ENCODE measurements around the gene CHID1. TPM values are rescaled to one million over a fixed set of nuclear protein-coding genes. Genes with fewer than 3 reads are reported as not detected.
A peak's percentile ranks its signal among the peaks of the same experiment; 100 is the strongest.

CHID1 gene
- total and polyA plus RNA-seq, 4 donors, result 41.7 to 92.2 (median 48.8) TPM

GRCh38 chr11:951507-951906 is 40.9 kb upstream of the CHID1 start:
- no peak for TF ChIP-seq CTCF (IDR thresholded peaks at IDR 0.05; ENCODE audit: control extremely low read depth, extremely low read depth)
- peaks cover 0 to 3% (median 3%) of the 10 kb centered on the region in 4 donors for H3K36me3 ChIP-seq (ENCODE audit: control insufficient read depth in 4 of 4, insufficient read depth in 4 of 4, low read length in 4 of 4)
- peaks cover 0 to 17% (median 3%) of the 10 kb centered on the region in 5 donors for H3K4me1 ChIP-seq (ENCODE audit: control insufficient read depth in 5 of 5, insufficient read depth in 5 of 5, low read length in 5 of 5)
- WGBS, 2 donors, result 91 to 96% methylated on average over 9 of the region's 9 CpGs
- no peaks in the 10 kb centered on the region for H3K9me3 ChIP-seq (ENCODE audit: control insufficient read depth in 4 of 4, insufficient read depth in 3 of 4, low read length in 3 of 4)
- peak overlapping the region in 1 of 2 donors; percentile 45 for H3K27ac ChIP-seq (ENCODE audit: low read depth in 1 of 2, low read length in 1 of 2)
- H3K9ac ChIP-seq (ENCODE audit: insufficient read depth in 1 of 2, low read length in 2 of 2), result peak overlapping the region in 1 of 2 donors; percentile 13
- ATAC-seq (ENCODE audit: insufficient read depth, low FRiP score) (no peak), DNase-seq (no peak)
- no peak overlapping the region for H3K4me3 ChIP-seq
- no peaks in the 10 kb centered on the region for H3K27me3 ChIP-seq (ENCODE audit: control insufficient read depth in 3 of 3, insufficient read depth in 3 of 3, low read length in 2 of 3)

DNA sequence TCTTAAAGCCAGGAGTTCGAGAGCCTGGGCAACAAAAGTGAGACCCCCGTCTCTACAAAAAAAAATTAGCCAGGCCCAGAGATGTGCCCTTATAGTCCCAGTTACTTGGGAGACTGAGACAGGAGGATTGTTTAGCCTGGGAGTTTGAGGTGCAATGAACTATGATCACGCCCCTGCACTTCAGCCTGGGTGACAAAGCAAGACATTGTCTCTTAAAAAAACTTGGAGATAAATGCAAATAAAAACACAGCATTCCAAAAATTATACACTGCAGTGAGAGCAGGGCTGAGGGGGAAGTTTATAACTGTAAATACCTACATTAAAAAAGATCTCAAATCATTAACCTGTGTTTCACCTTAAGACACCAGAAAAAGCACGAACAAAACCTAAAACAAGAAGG is 37.1 kb upstream of the CHID1 start:
- Histone ChIP-seq H3K36me3 (ENCODE audit: control insufficient read depth in 4 of 4, insufficient read depth in 4 of 4, low read length in 4 of 4) (peaks cover 3 to 14% (median 7%) of the 10 kb centered on the region in 4 donors), H3K9ac (ENCODE audit: insufficient read depth in 1 of 2, low read length in 2 of 2) (no peak overlapping the region), H3K27me3 (ENCODE audit: control insufficient read depth in 3 of 3, insufficient read depth in 3 of 3, low read length in 2 of 3) (no peaks in the 10 kb centered on the region), H3K9me3 (ENCODE audit: control insufficient read depth in 4 of 4, insufficient read depth in 3 of 4, low read length in 3 of 4) (no peaks in the 10 kb centered on the region), H3K4me1 (ENCODE audit: control insufficient read depth in 5 of 5, insufficient read depth in 5 of 5, low read length in 5 of 5) (peaks cover 0 to 7% (median 3%) of the 10 kb centered on the region in 5 donors), H3K4me3 (no peak overlapping the region), H3K27ac (ENCODE audit: low read depth in 1 of 2, low read length in 1 of 2) (no peak overlapping the region)
- DNase-seq (no peak), ATAC-seq (ENCODE audit: insufficient read depth, low FRiP score) (no peak)
- 93 to 95% methylated on average over 4 of the region's 4 CpGs for WGBS, 2 donors
- TF ChIP-seq CTCF (IDR thresholded peaks at IDR 0.05; ENCODE audit: control extremely low read depth, extremely low read depth), result no peak

DNA sequence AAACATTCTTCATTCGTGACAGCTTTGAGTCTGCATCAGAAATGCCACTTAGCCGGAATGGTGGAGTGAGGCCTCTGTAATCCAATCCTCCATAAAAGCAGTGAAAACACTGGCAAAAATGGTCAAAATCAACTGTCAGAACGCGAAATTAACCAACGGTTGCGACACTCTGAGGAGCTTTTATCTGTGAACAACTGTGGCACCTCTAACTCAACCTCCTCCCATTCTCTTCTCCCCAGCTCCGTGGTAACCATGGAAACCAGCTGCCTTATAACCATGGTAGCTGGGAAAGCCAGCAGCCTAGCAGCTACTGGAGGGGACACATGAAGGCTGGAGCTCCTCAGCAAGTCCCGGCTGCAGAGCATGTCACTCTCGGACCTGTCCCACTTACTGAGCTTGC is 35.4 kb upstream of the CHID1 start:
- Histone ChIP-seq H3K36me3 (ENCODE audit: control insufficient read depth in 4 of 4, insufficient read depth in 4 of 4, low read length in 4 of 4) (peaks cover 3 to 14% (median 7%) of the 10 kb centered on the region in 4 donors), H3K4me1 (ENCODE audit: control insufficient read depth in 5 of 5, insufficient read depth in 5 of 5, low read length in 5 of 5) (peaks cover 2 to 7% (median 3%) of the 10 kb centered on the region in 5 donors), H3K27me3 (ENCODE audit: control insufficient read depth in 3 of 3, insufficient read depth in 3 of 3, low read length in 2 of 3) (no peaks in the 10 kb centered on the region), H3K9ac (ENCODE audit: insufficient read depth in 1 of 2, low read length in 2 of 2) (no peak overlapping the region), H3K27ac (ENCODE audit: low read depth in 1 of 2, low read length in 1 of 2) (no peak overlapping the region), H3K4me3 (no peak overlapping the region), H3K9me3 (ENCODE audit: control insufficient read depth in 4 of 4, insufficient read depth in 3 of 4, low read length in 3 of 4) (no peaks in the 10 kb centered on the region)
- 66 to 68% methylated on average over 9 of the region's 9 CpGs for WGBS, 2 donors
- TF ChIP-seq CTCF (IDR thresholded peaks at IDR 0.05; ENCODE audit: control extremely low read depth, extremely low read depth), result no peak
- ATAC-seq (ENCODE audit: insufficient read depth, low FRiP score) (no peak), DNase-seq (peak; percentile 16 to 38 (median 26))
